ENCODE data around the gene NPLOC4. TPM values are rescaled to one million over a fixed set of nuclear protein-coding genes. Genes with fewer than 3 reads are reported as not detected.
"Not testable (repeated sequence)": the region's sequence is repeated elsewhere in the genome, so short reads cannot be mapped to it uniquely, and the experiment has no call there.

Gene NPLOC4
- polyA plus RNA-seq, 4 donors: 51.2 to 75.3 (median 63.8) TPM

DNA sequence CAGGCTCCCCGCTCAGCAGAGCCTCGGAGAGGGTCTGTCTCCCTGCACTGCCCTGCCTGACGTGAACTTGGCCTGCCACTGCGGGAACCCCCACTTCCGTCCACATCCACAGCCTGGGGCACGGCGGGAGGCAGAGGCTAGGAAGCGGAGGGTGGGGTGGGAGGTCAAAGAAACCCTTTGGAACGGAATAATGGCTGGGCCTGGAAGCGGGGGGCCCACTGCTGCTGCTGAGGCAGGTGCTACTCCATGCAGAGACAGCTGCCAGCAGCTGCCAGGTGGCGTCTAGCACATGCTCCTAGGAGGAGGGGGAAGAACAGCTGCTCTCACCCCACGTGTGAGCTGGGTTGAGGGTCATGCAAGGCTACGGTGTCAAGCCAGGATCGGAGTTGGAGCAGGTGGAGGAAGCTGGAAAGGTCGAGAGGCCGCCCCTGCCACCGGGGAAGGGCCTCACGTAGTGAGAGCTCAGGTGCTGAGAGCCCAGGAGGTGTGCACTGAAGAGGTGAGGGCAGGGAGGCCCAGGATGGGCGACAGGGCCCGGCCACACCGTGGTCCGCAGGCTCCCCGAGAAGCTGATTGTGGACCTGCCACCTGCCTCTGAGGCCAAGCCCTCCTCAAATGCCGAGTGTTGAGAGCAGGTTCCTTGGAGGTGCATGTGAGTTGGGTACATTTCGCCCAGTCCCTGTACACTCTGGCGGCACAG lies 98.9 kb downstream of the NPLOC4 start:
- no peak for DNase-seq (ENCODE audit: low read depth in 4 of 4, low spot score in 2 of 4)

DNA sequence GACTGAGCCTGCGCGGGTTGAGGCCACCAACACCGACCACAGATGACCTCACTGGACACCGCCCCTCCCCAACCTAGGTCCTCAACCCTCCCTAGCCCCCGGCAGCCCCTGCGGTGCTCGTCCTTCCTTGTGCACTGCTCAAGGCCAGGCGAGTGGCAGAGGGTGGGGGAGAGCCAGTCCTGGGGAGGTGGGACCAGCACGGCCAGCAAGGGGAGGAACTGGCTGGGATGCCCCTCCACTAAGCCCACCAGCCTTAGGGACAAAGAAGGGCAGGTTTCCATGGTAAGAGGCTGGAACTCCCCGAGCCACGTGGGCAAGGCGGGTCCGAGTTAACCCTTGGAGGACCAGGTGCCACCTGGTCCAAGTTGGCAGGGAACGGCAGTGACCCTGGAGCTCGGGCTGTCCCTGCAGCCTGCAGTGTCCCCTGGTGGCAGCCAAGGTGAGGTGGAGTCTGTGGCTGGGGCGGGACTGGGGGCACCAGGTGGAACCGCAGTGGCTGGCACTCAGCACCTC lies 99.5 kb downstream of the NPLOC4 start:
- DNase-seq (ENCODE audit: low read depth in 4 of 4, low spot score in 2 of 4): no peak

DNA sequence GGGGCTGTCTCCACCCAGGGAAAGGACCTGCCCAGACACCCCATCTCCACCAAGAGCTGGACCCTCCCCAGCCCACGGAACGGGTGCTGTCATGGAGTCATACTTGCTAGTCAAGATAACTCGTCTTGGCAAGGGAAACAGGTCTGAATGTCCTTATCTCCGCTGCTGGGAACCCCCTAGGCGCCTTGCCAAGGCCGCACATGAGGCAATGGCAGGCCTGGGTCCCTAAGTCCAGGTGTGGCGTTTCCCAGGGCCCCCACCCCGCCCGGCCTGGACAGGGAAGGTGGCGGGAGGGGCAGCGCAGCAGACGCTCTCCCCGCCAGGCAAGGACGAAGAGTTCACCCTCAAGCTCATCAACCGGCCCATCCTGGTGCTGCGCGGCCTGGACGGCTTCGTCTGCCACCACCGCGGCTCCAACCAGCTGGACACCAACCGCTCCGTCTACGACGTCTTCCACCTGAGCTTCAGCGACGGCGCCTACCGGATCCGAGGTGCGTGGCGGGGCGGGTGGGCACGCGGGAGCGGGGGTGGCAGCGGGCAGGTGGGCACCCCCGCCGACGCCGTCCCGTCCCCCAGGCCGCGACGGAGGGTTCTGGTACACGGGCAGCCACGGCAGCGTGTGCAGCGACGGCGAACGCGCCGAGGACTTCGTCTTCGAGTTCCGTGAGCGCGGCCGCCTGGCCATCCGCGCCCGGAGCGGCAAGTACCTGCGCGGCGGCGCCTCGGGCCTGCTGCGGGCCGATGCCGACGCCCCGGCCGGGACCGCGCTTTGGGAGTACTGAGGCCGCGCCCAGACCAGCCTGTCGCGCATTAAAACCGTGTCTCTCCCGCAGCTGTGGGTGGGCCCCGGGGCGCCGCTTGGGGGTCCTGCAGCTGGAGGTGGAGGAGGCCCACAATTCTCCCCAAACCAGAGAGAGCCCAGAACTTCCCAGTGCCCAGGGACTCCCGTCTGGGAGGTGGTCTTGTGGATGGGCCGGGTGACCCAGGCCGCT lies 100.3 kb downstream of the NPLOC4 start:
- no peak for DNase-seq (ENCODE audit: low read depth in 4 of 4, low spot score in 2 of 4)

DNA sequence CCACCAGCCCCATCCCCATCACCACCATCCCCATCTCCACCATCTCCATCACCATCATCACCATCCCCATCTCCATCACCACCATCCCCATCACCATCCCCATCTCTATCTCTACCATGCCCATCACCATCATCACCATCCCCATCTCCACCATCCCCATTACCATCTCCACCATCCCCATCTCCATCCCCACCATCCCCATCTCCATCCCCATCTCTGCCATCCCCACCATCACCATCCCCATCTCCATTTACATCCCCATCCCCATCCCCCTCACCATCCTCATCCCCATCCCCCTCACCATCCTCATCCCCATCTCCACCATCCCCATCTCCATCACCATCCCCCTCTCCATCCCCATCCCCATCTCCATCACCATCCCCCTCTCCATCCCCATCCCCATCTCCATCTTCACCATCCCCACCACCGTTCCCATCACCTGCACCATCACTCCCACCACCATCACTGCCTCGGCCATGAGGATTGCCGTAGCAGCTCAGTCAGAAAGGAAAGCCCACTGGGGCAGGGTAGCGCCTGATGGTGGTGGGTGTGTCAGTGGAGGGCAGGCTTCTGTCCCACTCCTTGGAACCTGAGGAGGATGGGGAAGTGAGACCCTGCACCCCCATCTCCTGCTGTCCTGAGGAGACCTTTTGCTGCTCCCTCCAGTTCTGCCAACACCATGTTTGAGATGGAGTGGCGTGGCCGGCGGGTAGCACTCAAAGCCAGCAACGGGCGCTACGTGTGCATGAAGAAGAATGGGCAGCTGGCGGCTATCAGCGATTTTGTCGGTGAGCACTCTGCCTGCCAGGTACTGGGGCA lies 101.2 kb downstream of the NPLOC4 start:
- no peak for DNase-seq (ENCODE audit: low read depth in 4 of 4, low spot score in 2 of 4)

DNA sequence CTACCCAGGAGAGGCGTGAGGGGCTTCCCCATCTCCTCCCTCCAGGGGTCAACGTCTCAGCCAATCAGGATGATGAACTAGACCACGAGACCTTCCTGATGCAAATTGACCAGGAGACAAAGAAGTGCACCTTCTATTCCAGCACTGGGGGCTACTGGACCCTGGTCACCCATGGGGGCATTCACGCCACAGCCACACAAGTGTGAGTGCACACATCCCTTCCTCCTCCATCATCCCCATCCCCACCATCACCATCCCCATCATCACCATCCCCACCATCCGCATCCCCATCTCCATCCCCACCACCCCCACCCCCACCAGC lies 101.9 kb downstream of the NPLOC4 start:
- no peak for DNase-seq (ENCODE audit: low read depth in 4 of 4, low spot score in 2 of 4)

DNA sequence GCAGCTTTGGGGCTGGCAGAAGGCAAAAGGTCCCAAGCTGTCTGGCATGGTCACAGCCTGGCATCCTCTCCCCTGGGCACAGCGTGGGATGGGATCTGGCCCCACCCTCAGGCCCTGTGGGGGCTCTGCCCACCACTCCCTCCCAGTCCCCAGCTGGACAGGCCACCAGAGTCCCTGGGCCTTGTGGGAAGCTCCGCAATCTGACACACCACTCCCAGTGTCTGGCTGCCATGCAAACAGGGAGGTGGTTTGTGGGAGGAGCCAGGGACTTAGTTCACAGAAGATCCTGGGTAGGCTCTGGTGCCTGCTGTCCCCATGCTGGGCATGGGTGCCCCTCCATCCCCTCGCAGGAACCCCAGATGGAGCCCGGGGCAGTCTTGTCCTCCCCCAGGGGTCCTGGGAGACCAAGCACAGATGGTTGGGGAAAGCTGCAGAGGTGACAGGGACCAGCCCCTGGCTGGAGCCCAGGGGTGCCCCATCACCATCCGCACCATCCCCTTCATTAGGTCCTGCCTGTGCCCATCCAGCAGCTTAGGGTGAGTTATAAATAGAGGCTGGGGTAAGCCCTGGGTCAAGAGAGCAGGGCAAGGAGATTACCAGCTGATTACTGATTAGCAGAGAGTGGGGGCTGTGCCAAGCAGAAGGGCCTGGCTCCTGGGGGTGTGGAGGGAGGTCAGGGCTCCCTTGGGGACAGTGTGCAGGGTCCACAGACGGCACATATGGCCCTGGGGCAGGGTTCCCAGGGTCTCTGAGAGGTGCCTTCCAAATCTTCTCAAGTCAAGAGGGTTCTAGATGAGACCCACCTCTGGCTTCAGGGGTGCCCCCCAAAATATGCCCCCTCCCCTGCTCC lies 102.5 kb downstream of the NPLOC4 start:
- DNase-seq (ENCODE audit: low read depth in 4 of 4, low spot score in 2 of 4): no peak

DNA sequence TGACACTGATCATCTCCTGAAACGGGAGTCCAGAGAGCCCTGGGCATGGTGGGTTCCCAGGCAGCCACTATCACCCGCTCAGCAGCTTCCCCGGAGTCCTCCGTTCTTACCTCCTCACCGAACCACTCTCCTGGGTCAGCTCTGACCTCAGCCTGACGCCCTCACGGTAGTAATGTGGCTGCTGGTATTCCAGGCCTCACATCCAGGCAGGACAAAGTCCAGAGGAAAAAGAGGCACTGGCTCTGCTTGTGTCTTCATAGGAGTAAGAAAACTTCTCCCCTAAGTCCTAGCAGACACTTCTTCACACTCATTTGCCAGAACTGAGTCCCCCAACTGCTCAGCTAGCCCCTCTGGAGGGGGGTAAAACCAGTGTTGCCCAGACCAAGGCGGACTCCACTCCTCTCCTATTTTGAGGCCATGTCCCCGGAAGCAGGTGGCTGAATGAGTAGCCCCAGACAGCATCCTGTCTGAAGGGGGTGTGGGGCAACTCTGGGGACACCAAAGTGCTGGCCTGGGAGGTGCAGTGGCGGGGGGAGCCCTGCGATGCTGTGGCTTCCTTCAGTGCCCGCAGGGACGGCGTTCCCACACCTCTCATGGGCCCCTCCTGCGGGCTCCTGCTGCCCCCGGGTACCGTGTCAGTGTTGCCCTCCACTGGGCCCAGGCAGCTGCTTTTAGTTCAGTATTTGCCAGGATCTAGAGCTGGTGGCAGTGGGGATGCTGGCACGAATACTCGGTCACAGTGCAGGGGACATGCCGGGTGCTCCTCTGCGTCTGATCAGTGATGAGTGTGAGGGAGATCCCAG lies 103.4 kb downstream of the NPLOC4 start:
- DNase-seq (ENCODE audit: low read depth in 4 of 4, low spot score in 2 of 4): no peak

DNA sequence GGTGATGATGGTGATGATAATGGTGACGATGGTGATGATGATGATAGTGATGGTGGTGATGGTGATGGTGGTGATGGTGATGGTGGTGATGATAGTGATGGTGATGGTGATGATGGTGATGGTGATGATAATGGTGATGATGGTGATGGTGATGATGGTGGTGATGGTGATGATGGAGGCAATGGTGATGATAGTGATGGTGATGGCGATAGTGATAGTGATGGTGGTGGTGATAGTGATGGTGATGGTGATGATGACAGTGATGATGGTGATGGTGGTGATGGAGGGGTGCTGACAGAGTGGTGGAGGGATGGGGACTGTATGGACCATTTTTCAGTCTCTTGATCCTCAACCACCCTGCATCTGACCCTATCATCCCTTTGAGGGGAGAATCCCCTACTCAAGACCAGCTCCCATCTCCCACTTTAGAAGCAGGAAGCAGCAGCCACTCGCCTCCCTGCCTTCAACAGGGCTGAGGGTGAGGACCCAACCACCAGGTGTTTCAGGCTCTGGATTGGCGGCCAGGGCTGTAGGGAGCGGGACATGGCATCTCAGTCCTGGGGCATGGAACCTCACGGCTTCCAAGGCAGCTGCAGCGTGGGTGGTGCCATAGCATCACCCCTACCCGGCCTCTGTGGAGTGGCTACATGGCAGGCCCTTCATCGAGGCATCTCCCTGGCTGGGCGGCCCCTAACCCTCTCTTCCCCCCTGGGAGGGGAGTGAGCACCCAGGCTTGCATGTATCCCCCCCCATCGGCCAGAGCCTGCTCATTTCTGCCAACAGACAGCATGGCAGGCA lies 104.2 kb downstream of the NPLOC4 start:
- DNase-seq (ENCODE audit: low read depth in 4 of 4, low spot score in 2 of 4): no peak

DNA sequence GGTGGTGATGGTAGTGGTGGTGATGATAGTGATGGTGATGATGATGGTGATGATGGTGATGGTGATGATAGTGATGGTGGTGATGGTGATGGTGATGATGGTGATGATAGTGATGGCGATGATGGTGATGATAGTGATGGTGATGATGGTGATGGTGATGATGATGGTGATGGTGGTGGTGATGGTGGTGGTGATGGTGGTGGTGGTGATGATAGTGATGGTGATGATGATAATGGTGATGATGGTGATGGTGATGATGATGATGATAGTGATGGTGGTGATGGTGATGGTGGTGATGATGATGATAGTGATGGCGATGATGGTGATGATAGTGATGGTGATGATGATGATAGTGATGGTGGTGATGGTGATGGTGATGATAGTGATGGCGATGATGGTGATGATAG lies 104.9 kb downstream of the NPLOC4 start:
- not testable (repeated sequence) for DNase-seq (ENCODE audit: low read depth in 4 of 4, low spot score in 2 of 4)

DNA sequence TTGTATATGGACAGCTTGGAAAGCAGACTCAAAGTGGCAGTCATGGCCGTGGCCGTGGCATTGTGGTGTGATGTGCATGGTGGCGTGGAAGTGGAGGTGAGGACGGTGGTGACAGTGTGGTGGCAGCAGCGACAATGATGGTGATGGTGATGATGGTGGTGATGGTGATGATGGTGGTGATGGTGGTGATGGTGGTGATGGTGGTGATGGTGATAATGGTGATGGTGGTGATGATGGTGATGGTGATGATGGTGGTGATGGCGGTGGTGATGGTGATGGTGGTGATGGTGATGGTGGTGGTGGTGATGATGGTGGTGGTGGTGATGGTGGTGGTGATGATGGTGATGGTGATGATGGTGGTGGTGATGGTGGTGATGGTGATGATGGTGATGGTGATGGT lies 105.9 kb downstream of the NPLOC4 start:
- DNase-seq (ENCODE audit: low read depth in 4 of 4, low spot score in 2 of 4): not testable (repeated sequence)

DNA sequence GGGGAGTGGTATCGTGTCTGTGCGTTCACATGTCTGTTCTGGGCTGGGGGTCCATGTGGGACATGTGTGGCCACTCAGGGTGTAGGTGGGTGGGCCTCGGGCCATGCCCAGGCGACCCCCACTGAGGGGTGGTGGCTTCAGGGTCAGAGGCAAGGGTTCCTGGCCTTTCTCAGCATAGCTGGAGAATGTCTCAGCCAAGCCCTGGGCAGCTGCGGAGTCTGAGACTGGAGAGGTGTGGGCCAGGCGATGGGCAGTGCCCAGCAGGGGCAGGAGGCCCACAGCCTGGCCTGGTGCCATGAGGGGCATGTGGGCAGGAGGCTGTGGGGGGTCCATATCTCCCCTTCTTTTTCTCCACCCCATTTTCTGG lies 107.5 kb downstream of the NPLOC4 start:
- DNase-seq (ENCODE audit: low read depth in 4 of 4, low spot score in 2 of 4): no peak

DNA sequence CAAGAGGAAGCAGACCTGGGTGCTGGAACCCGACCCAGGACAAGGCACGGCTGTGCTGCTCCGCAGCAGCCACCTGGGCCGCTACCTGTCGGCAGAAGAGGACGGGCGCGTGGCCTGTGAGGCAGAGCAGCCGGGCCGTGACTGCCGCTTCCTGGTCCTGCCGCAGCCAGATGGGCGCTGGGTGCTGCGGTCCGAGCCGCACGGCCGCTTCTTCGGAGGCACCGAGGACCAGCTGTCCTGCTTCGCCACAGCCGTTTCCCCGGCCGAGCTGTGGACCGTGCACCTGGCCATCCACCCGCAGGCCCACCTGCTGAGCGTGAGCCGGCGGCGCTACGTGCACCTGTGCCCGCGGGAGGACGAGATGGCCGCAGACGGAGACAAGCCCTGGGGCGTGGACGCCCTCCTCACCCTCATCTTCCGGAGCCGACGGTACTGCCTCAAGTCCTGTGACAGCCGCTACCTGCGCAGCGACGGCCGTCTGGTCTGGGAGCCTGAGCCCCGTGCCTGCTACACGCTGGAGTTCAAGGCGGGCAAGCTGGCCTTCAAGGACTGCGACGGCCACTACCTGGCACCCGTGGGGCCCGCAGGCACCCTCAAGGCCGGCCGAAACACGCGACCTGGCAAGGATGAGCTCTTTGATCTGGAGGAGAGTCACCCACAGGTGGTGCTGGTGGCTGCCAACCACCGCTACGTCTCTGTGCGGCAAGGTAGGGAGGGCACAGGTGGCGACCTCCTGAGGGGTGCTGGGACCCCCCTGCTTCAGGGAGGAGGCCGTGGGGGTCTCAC lies 108.1 kb downstream of the NPLOC4 start:
- no peak for DNase-seq (ENCODE audit: low read depth in 4 of 4, low spot score in 2 of 4)

DNA sequence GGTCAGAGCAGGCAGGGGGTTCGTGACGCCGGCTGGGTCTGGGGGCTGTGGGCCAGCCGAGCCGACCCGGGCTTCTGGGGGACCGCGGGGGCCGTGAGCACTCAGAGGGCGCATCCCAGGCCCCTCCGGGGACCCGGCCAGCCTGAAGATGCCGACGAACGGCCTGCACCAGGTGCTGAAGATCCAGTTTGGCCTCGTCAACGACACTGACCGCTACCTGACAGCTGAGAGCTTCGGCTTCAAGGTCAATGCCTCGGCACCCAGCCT lies 108.6 kb downstream of the NPLOC4 start:
- DNase-seq (ENCODE audit: low read depth in 4 of 4, low spot score in 2 of 4): no peak

DNA sequence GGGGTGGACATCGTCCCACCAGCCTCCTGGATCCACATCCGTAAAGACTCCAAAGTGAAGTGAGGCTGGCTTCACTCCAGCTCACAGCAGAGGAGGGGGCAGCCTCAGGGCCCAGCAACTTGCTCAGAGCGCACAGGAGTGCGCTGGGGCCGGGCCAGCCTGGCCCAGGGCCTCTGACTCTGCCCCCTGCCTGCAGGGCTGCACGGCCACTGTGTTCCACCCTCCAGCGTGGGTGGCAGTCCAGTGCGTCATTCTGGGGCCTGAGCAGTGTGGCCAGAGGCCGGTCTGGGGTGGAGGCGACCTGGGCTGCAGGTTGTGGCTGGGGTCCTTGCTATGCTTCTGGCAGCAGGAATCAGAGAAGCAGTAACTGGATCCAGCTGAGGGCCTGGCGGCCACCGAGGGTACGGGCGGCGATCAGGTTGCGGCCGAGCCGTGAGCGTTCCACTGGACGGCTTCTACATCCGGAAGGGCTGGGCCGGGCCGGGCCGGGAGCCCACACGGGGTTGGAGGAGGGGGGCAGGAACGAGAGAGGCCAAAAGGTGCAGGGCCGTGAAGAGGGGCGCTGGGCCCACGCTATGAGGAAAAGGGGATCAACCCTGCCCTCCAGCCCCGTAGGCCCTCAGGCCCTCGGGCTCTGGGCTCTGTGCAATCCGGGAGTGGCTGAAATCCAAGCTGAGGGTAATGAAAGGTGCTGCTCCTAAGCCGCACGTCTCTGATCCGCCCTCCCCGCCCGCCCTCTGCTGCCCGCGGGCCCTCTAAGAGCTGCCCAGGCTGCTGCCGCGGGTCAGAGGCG lies 109.1 kb downstream of the NPLOC4 start, which contains the start of gene FSCN2:
Gene FSCN2 (plus strand): TSS at position 787 of the 793 bp plus-strand sequence. CDS start 155 bp downstream, outside the sequence.
- DNase-seq (ENCODE audit: low read depth in 4 of 4, low spot score in 2 of 4): no peak

DNA sequence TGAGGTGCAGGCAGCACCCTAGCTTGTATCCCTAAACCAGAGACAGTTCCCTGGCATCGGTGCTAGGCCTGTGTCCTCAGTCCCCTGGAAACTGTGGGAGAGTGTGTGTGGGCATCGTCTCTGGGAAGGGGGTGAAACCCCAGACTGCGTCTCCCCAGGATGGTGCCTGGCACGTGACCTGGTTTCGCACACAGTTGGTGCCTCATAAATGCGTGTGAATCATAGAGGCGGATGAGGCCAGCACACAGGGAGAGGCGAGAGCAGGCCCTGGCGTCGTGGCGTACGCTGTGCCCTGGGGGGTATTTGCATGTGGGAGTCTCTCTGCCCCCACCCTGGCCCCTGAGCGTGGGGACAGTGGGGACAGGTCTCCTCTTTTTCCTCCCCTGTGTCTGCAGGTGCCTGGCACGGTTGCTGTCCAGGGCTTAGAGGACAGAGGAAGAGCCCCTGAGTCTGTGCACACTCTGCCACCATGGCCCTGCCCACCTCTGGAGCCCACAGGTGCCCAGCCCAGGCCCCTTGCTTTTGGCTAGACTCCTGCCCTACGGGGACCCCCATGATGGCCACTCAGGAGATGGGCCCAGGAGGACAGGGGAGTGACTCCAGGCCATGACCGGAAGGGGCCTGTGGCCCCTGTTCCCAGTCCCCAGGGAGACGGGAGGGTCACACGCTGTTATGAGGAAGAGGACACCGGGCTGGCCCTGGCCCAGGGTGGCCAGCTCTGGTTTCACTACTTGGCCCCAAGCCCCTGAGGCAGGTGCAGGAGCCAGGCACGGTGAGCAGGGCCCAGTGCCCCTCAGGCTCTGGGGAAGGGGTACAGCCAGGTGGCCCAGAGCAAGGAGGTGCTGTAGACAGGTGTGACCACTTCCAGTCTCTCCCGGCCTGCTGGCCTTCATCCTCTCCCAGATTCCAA lies 110.0 kb downstream of the NPLOC4 start:
- no peak for DNase-seq (ENCODE audit: low read depth in 4 of 4, low spot score in 2 of 4)

DNA sequence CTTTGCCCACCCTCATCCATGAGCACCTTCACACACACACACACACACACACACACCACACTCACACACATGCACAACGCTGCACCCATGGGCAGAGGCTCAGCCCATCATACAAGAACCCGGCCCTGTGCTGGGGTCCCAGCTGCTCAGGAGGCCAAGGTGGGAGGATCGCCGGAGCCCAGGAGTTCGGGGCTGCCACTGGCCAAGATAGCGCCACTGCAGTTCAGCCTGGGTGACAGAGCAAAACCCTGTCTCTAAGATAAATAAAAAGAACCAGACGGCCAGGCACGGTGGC lies 112.1 kb downstream of the NPLOC4 start:
- no peak for DNase-seq (ENCODE audit: low read depth in 4 of 4, low spot score in 2 of 4)

Measured in left renal cortex interstitium (tissue), 4 donors.